ENCODE measurements around the gene INS. TPM values are rescaled to one million over a fixed set of nuclear protein-coding genes. Genes with fewer than 3 reads are reported as not detected.

Gene INS
- total and polyA plus RNA-seq, 10 of the 15 experiments (the other 5 are each of a cell fraction or from before 2014, with no cell fraction given), result not detected

DNA sequence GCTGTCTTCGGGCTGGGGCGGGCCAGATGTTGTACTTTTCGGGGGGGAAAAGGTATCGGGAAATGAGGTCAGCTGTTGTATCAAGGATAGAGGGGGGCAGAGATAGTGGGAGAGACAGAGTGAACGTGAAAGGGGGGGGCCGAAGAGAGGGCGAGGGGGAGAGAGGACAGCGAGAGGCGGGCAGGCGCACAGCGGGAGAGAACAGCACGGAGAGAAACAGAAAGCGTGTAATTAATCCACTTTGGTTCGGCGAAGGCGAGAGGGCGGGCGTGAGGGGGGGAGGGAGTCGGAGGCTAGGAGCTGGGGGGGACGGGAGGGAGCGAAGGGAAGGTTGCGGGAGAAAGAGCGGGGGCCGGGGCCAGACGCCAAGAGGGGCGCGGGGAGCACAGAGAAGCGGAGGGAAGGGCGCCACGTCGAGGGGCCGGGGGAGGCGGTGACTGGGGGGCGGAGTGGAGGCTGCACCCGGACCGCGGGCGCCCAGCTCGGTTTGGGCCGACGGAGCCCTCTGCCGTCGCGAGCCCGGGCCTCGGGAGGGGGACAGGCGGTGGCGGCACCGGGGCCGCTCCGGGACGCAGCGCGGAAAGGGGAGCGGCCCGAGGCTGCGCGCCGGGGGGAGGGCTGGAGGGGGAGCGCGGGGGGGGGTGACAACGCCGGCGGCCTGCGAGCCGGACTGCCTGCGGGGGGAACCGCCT lies 22.4 kb downstream of the INS start:
- Histone ChIP-seq H3K9me3 (replicated peaks; ENCODE audit: control insufficient read depth, insufficient read depth, low read length) (no peaks in the 10 kb centered on the region), H3K36me3 (ENCODE audit: control insufficient read depth in 2 of 2, insufficient read depth in 2 of 2, low read length in 1 of 2) (no peaks in the 10 kb centered on the region), H2AFZ (ENCODE audit: control insufficient read depth, low read depth, low read length) (no peak overlapping the region), H3K4me3 (no peak overlapping the region), H3K9ac (ENCODE audit: control insufficient read depth, insufficient read depth, low read length) (no peak overlapping the region), H3K4me1 (ENCODE audit: control insufficient read depth, insufficient read depth, low read length) (no peaks in the 10 kb centered on the region), H3K27ac (ENCODE audit: control insufficient read depth, insufficient read depth) (no peak overlapping the region), H4K20me1 (ENCODE audit: control insufficient read depth, insufficient read depth) (no peaks in the 10 kb centered on the region), H3K27me3 (replicated peaks in 1 of 2; ENCODE audit: control insufficient read depth in 2 of 2, insufficient read depth in 2 of 2, low read length in 1 of 2) (peaks cover 3 to 9% of the 10 kb centered on the region in 2 experiments; a peak in 3 of 4 replicates), H3K79me2 (ENCODE audit: control insufficient read depth, insufficient read depth, low read length) (no peaks in the 10 kb centered on the region), H3K4me2 (ENCODE audit: control insufficient read depth, insufficient read depth) (no peak overlapping the region)
- ChIA-PET CTCF (no interaction called here), POLR2A (no interaction called here), RAD21 (ENCODE audit: unreplicated experiment) (no interaction called here), SMC1A (ENCODE audit: uncharacterized antibody, unreplicated experiment) (no interaction called here)
- no peak for ATAC-seq
- FAIRE-seq, result no peak
- 0% methylated on average over 1 of the region's 68 CpGs for WGBS (ENCODE audit: insufficient coverage, insufficient replicate concordance, low lambda C conversion rate, missing lambda C conversion rate)
- DNase-seq (ENCODE audit: low read depth, low spot score), result no peak
- TF ChIP-seq ASH2L (IDR thresholded peaks at IDR 0.05; ENCODE audit: borderline replicate concordance, low read depth) (no peak), SUZ12 (IDR thresholded peaks at IDR 0.05; ENCODE audit: unreplicated experiment) (peak; percentile 3)
- in situ Hi-C loops (cut with MboI), result no loop called here
- intact Hi-C loops (cut with micrococcal nuclease; ENCODE audit: unreplicated experiment), result no loop called here
- BruUV-seq (replicated peaks), result no TSS peak

- Histone ChIP-seq H3K9ac (ENCODE audit: control insufficient read depth, insufficient read depth, low read length) (no peak overlapping the region), H2AFZ (ENCODE audit: control insufficient read depth, low read depth, low read length) (no peak overlapping the region), H3K4me3 (no peak overlapping the region), H3K27ac (ENCODE audit: control insufficient read depth, insufficient read depth) (no peak overlapping the region), H3K4me1 (ENCODE audit: control insufficient read depth, insufficient read depth, low read length) (no peaks in the 10 kb centered on the region), H3K4me2 (ENCODE audit: control insufficient read depth, insufficient read depth) (no peak overlapping the region), H3K79me2 (ENCODE audit: control insufficient read depth, insufficient read depth, low read length) (no peaks in the 10 kb centered on the region), H4K20me1 (ENCODE audit: control insufficient read depth, insufficient read depth) (no peaks in the 10 kb centered on the region), H3K9me3 (replicated peaks; ENCODE audit: control insufficient read depth, insufficient read depth, low read length) (no peaks in the 10 kb centered on the region), H3K36me3 (ENCODE audit: control insufficient read depth in 2 of 2, insufficient read depth in 2 of 2, low read length in 1 of 2) (no peaks in the 10 kb centered on the region), H3K27me3 (replicated peaks in 1 of 2; ENCODE audit: control insufficient read depth in 2 of 2, insufficient read depth in 2 of 2, low read length in 1 of 2) (peaks cover 3 to 9% of the 10 kb centered on the region in 2 experiments; a peak in 3 of 4 replicates)
- TF ChIP-seq CEBPB (IDR thresholded peaks at IDR 0.05; ENCODE audit: borderline replicate concordance in 1 of 2, low read depth in 2 of 2, low read length in 2 of 2), result no peak
- TF ChIP-seq SUZ12 (IDR thresholded peaks at IDR 0.05; ENCODE audit: unreplicated experiment), result peak; percentile 57
- FAIRE-seq (no peak), ATAC-seq (no peak), DNase-seq (ENCODE audit: low read depth, low spot score) (no peak)
- WGBS (ENCODE audit: insufficient coverage, insufficient replicate concordance, low lambda C conversion rate, missing lambda C conversion rate), result no CpG with 5 or more reads among the region's 44 CpGs
- SMC1A ChIA-PET (ENCODE audit: uncharacterized antibody, unreplicated experiment), result no interaction called here
- BruUV-seq (replicated peaks), result no TSS peak
- intact Hi-C loops (cut with micrococcal nuclease; ENCODE audit: unreplicated experiment) (no loop called here), in situ Hi-C loops (cut with MboI) (no loop called here)
- RAD21 ChIA-PET (ENCODE audit: unreplicated experiment), result no interaction called here
- CTCF ChIA-PET, result no interaction called here
- POLR2A ChIA-PET, result no interaction called here
These were observed 23.0 kb downstream of the INS start for GRCh38 chr11:2138068-2138430.
